Peyer's patch (tissue), 4 donors: ENCODE measurements around the gene SHLD1. TPM values are rescaled to one million over a fixed set of nuclear protein-coding genes. Genes with fewer than 3 reads are reported as not detected.
A peak's percentile ranks its signal among the peaks of the same experiment; 100 is the strongest.

Source experiments
- DNase-seq, 3 donors: peaks; one replicate each; pipeline ENCODE4 v3.0.0-alpha.2; 2017 to 2019
- H3K27ac ChIP-seq, 4 donors: fragments of 200-600 bp; sonication (generic); one replicate each; pipeline ENCODE4 v1.5.1; 2016 to 2019
- H3K27me3 ChIP-seq, 2 donors: fragments of 200-600 bp; sonication (generic); one replicate each; pipeline ENCODE4 v1.5.1; 2019
- H3K36me3 ChIP-seq, 3 donors: fragments of 200-600 bp; sonication (generic); one replicate each; pipeline ENCODE4 v1.5.1; 2016 to 2019
- H3K4me1 ChIP-seq, 4 donors: fragments of 200-600 bp; sonication (generic); one replicate each; pipeline ENCODE4 v1.5.1; 2016 to 2019
- H3K4me3 ChIP-seq, 4 donors: fragments of 200-600 bp; sonication (generic); 1 replicate in 3 of 4; 2 replicates in 1 of 4; pipeline ENCODE4 v1.5.1; 2016 to 2019; ENCODE audit warnings: mild to moderate bottlenecking in 1 of 4
- H3K9me3 ChIP-seq, 4 donors: fragments of 200-600 bp; sonication (generic); one replicate each; pipeline ENCODE4 v1.5.1; 2016 to 2019; ENCODE audit warnings: mild to moderate bottlenecking in 1 of 4
- POLR2A ChIP-seq, 2 donors: fragments of 450-650 bp; IDR thresholded peaks; one replicate each; pipeline ENCODE4 v1.5.1; 2017; ENCODE audit warnings: antibody characterized with exemption in 2 of 2, mild to moderate bottlenecking in 2 of 2, moderate library complexity in 2 of 2
- total RNA-seq, 4 donors: library from RNA; depleted of rRNA; stranded (reverse); fragments of >200 nt; gene quantifications; one replicate each; pipeline ENCODE4 v1.1.0, GENCODE V29; 2016
- TF ChIP-seq, protein P1 (sequence below), 6 experiments: fragments of 450-650 bp in 4 of 6; fragments of 200-600 bp in 2 of 6; sonication (generic) in 1 of 6; IDR thresholded peaks; one replicate each; pipeline ENCODE4 v1.5.1; 2017 to 2019; ENCODE audit warnings: antibody characterized with exemption in 6 of 6, mild to moderate bottlenecking in 3 of 6, moderate library complexity in 1 of 6

The SHLD1 gene
- total RNA-seq, 4 donors from 2014 or later, result 8.4 to 15.5 (median 12.3) TPM

DNA sequence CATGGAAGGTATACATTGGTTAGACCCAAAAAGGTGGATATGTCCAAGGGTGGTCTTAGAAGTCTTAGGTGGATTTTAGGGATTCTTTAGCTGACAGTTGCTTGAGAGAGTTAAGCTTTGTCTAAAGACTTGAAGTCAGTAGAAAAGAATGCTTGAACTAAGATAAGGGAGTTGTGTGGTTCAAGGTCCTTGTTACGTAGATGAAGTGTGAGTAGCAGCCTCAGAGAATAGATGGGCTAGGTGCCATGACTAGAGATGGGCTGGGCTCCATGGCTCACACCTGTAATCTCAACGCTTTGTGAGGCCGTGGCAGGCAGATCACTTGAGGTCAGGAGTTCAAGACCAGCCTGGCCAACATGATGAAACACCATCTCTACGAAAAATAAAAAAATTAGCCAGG is 1.7 kb downstream of the SHLD1 start:
- peak in 2 of 3 donors; percentile 70 to 80 for DNase-seq
- H3K4me1 ChIP-seq, result peaks cover 0 to 27% (median 0%) of the 10 kb centered on the region in 4 donors
- no peaks in the 10 kb centered on the region for H3K9me3 ChIP-seq
- no peak overlapping the region for H3K4me3 ChIP-seq
- no peaks in the 10 kb centered on the region for H3K36me3 ChIP-seq
- H3K27me3 ChIP-seq, result no peaks in the 10 kb centered on the region
- H3K27ac ChIP-seq, result peak overlapping the region in 3 of 4 donors; percentile 87 to 89 (median 88)
- TF ChIP-seq POLR2A (IDR thresholded peaks at IDR 0.05), result peak in 1 of 2 donors; percentile 62
- TF ChIP-seq, protein P1, sequence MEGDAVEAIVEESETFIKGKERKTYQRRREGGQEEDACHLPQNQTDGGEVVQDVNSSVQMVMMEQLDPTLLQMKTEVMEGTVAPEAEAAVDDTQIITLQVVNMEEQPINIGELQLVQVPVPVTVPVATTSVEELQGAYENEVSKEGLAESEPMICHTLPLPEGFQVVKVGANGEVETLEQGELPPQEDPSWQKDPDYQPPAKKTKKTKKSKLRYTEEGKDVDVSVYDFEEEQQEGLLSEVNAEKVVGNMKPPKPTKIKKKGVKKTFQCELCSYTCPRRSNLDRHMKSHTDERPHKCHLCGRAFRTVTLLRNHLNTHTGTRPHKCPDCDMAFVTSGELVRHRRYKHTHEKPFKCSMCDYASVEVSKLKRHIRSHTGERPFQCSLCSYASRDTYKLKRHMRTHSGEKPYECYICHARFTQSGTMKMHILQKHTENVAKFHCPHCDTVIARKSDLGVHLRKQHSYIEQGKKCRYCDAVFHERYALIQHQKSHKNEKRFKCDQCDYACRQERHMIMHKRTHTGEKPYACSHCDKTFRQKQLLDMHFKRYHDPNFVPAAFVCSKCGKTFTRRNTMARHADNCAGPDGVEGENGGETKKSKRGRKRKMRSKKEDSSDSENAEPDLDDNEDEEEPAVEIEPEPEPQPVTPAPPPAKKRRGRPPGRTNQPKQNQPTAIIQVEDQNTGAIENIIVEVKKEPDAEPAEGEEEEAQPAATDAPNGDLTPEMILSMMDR (IDR thresholded peaks at IDR 0.05), result no peak

DNA sequence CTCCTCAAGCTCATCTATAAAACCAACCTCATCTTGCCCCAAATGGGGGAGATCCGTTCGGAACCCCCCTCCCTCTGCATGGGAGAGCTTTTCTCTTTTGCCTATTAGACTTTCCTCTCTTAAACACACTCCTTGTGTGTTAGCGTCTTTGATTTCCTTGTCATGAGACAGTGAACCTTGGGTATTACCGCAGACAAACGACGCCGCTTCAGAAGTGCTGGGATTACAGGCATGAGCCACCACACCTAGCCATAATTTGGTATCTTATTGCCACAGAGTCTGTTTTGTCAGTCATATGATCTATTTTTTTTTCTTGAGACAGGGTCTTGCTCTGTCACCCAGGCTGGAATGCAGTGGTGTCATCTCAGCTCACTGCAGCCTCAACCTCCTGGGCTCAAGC is 3.6 kb downstream of the SHLD1 start:
- Histone ChIP-seq H3K27ac (peak overlapping the region in 1 of 4 donors; percentile 44), H3K36me3 (no peaks in the 10 kb centered on the region), H3K9me3 (no peaks in the 10 kb centered on the region), H3K27me3 (no peaks in the 10 kb centered on the region), H3K4me1 (peaks cover 0 to 22% (median 0%) of the 10 kb centered on the region in 4 donors), H3K4me3 (no peak overlapping the region)
- TF ChIP-seq POLR2A (IDR thresholded peaks at IDR 0.05), result no peak
- TF ChIP-seq, protein P1 (IDR thresholded peaks at IDR 0.05), result no peak
- peak in 1 of 3 donors; percentile 51 for DNase-seq

DNA sequence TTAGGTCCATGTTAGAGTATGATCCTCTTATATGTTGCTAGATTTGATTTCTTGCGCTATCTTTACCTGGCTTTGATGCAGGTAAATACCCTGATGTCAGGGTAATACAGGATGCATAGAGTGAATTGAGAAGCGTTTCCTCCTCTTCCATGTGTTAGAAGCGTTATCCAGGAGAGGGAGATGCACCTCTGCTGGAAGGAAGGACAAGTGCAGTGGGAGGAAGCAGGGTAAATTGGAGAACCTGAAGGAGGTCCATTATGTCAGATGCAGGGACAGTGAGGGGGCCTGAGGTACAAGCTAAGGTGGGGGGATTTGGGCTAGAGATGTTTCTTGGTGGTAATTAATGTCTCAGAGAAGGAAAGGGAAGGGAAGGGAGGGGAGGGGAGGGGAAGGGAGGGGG is 7.7 kb downstream of the SHLD1 start:
- TF ChIP-seq, protein P1 (IDR thresholded peaks at IDR 0.05), result no peak
- TF ChIP-seq POLR2A (IDR thresholded peaks at IDR 0.05), result no peak
- Histone ChIP-seq H3K27ac (no peak overlapping the region), H3K4me3 (no peak overlapping the region), H3K36me3 (no peaks in the 10 kb centered on the region), H3K4me1 (peaks cover 0 to 8% (median 4%) of the 10 kb centered on the region in 4 donors), H3K27me3 (no peaks in the 10 kb centered on the region), H3K9me3 (no peaks in the 10 kb centered on the region)
- DNase-seq, result no peak

DNA sequence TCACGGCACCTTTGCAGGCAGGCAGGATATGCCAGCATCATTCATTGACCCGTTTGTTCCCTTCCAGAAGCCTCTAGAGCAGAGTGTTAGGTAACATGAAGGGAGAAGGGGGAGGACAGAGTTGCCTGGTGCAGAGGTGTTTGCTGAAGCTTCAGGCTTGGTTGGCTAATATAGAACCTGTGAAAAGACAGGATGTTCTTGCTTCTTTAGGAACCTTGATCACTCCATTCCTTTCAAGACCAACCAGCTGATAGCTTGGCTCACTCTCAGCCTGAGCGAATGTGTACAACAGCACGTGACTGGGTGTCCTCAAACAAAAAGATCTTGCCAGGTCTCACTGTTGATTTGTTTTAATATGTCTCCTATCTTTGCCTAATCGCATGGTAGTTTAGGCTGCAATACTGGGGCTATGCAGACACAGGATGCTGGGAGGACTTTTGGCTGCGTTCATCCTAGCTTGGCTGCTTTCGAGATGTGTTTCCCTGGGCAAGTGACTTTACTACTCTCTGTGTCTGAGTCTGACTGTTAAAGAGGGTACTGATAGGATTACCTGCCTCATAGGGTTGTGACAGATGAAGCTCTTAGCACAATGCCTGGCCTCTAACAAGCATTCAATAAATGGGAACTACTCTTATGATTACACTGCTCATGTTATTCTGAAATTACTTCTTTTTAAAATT is 16.0 kb downstream of the SHLD1 start:
- Histone ChIP-seq H3K4me3 (no peak overlapping the region), H3K36me3 (no peaks in the 10 kb centered on the region), H3K27me3 (no peaks in the 10 kb centered on the region), H3K4me1 (peaks cover 0 to 18% (median 0%) of the 10 kb centered on the region in 4 donors), H3K9me3 (no peaks in the 10 kb centered on the region), H3K27ac (no peak overlapping the region)
- no peak for TF ChIP-seq POLR2A (IDR thresholded peaks at IDR 0.05)
- TF ChIP-seq, protein P1 (IDR thresholded peaks at IDR 0.05), result no peak
- DNase-seq, result no peak

DNA sequence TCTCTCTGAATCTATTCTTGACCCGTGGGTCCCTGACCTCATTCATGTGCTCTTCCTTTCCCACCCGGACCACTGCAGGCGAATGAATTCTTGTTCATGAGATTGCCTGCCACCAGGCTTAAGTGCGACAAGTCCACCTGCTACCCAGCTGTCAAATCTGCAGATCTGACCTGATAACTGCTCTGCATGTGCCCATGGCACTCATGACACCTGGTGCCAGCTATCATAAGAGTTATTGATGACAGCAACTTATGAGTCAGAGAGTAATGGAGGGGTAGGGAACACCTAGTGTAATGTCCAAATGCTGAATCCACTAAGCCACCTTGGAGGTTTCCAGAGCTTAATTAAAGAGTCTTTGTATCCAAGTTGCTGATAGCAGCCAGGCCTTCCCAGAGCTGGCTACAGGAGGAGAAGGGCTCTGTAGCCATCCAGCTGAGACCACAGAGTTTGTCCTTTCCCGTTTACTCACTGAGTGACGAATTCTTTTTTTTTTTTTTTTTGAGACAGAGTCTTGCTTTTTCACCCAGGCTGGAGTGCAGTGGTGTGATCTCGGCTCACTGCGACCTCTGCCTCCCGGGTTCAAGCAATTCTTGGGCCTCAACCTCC is 17.4 kb downstream of the SHLD1 start:
- peaks cover 0 to 13% (median 0%) of the 10 kb centered on the region in 4 donors for H3K4me1 ChIP-seq
- H3K27me3 ChIP-seq, result no peaks in the 10 kb centered on the region
- peaks cover 0 to under 1% (median 0%) of the 10 kb centered on the region in 3 donors for H3K36me3 ChIP-seq
- H3K4me3 ChIP-seq, result no peak overlapping the region
- TF ChIP-seq, protein P1 (IDR thresholded peaks at IDR 0.05), result peak in 3 of 6 experiments; percentile 22 to 38 (median 29)
- TF ChIP-seq POLR2A (IDR thresholded peaks at IDR 0.05), result no peak
- no peaks in the 10 kb centered on the region for H3K9me3 ChIP-seq
- H3K27ac ChIP-seq, result peak overlapping the region in 1 of 4 donors; percentile 12
- peak in 1 of 3 donors; percentile 62 for DNase-seq
